ENCODE data around the gene BAHCC1. TPM values are rescaled to one million over a fixed set of nuclear protein-coding genes. Genes with fewer than 3 reads are reported as not detected.

BAHCC1 gene
- total and polyA plus RNA-seq, 9 of the 15 experiments (the other 6 are each of a cell fraction or from before 2014, with no cell fraction given) = 0.14 to 26.9 (median 5.0) TPM

DNA sequence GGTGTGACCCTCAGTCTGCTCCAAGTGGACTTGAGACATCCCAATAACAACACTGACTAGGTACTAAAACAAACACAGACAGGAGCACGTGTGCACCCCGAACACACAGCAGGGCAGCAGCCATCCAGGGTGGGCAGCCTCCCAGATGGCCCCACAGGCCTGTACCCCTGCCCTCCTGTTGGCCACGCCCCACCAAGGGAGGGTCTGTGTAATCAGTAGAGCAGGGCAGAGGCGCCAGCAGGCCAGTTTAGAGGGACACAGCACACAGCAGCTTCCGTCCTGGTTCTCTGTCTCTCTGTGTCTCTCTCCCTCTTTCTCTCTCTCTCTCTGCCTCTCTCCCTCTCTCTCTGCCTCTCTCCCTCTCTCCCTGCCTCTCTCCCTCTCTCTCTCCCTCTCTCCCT, 95.9 kb downstream of the BAHCC1 start:
- Histone ChIP-seq H3K9me1 (ENCODE audit: control insufficient read depth, insufficient read depth, low read length) (no peaks in the 10 kb centered on the region), H4K20me1 (replicated peaks; ENCODE audit: control insufficient read depth, insufficient read depth, low read length) (no peaks in the 10 kb centered on the region), H3K79me2 (ENCODE audit: control insufficient read depth, insufficient read depth, low read length) (peaks cover 11% of the 10 kb centered on the region; the same call in 2 of the 3 replicates), H3K27ac (ENCODE audit: extremely low read depth, low read depth, low read length) (no peak overlapping the region), H3K9me3 (replicated peaks; ENCODE audit: control insufficient read depth, insufficient read depth, low read depth, low read length) (no peaks in the 10 kb centered on the region), H3K27me3 (ENCODE audit: control insufficient read depth in 2 of 2, insufficient read depth in 2 of 2, low read length in 2 of 2) (no peaks in the 10 kb centered on the region), H3K4me2 (ENCODE audit: insufficient read depth, low read length) (no peak overlapping the region), H3K4me3 (no peak overlapping the region), H3K4me1 (replicated peaks in 1 of 2; ENCODE audit: control insufficient read depth in 2 of 2, insufficient read depth in 2 of 2, low read length in 2 of 2) (peaks cover 9 to 53% of the 10 kb centered on the region in 2 experiments; a peak in 4 of 5 replicates), H3K36me3 (ENCODE audit: control insufficient read depth, insufficient read depth, low read length) (no peaks in the 10 kb centered on the region), H2AFZ (ENCODE audit: low read depth, low read length) (no peak overlapping the region), H3K9ac (ENCODE audit: insufficient read depth in 1 of 2, low read depth in 2 of 2, low read length in 2 of 2) (peak overlapping the region in 1 of 2 experiments; percentile 84; a peak in 2 of 4 replicates)
- WGBS (ENCODE audit: insufficient coverage, low coverage, missing lambda C conversion rate) = 21% methylated on average over 4 of the region's 5 CpGs
- CTCF ChIA-PET (ENCODE audit: low intra/inter-chr PET ratio) = no interaction called here
- no TSS peak for BruUV-seq (replicated peaks)
- DNase-seq (ENCODE audit: extremely low read depth in 1 of 4, low spot score in 3 of 4) (peak in 1 of 4 experiments; percentile 38), ATAC-seq (0 out of 3 replicates have a peak, but pooled peaks have one; percentile 5), FAIRE-seq (no peak)
- POLR2A ChIA-PET = interaction anchor here (3.1 to 4.3 kb wide), 2 partner anchors 16 to 22 kb away, joined by 18 to 46 read pairs; partner anchors contain the start of gene ACTG1
- in situ Hi-C loops (cut with MboI) (no loop called here), intact Hi-C loops (cut with micrococcal nuclease) (no loop called here)
- TF ChIP-seq DNMT1 (IDR thresholded peaks at IDR 0.05) (no peak), GTF2A2 (tag; IDR thresholded peaks at IDR 0.05) (no peak), MCM5 (IDR thresholded peaks at IDR 0.05; ENCODE audit: low read depth) (no peak), CHD1 (IDR thresholded peaks at IDR 0.05; ENCODE audit: low read length) (no peak), ZBTB1 (CRISPR knock-in tag; IDR thresholded peaks at IDR 0.05; ENCODE audit: borderline replicate concordance, low read depth) (no peak), SOX6 (IDR thresholded peaks at IDR 0.05) (no peak), BCOR (IDR thresholded peaks at IDR 0.05) (no peak), POLR2G (IDR thresholded peaks at IDR 0.05; ENCODE audit: low read depth, low read length) (0 out of 2 replicates have a peak, but pooled peaks have one; percentile 31), HLTF (IDR thresholded peaks at IDR 0.05) (no peak), KDM1A (IDR thresholded peaks at IDR 0.05) (peak in 1 of 2 experiments; percentile 32; a peak in 1 of 4 replicates), ZNF696 (CRISPR knock-in tag; conservative IDR thresholded peaks at IDR 0.05) (no peak), KLF10 (CRISPR knock-in tag; IDR thresholded peaks at IDR 0.05) (no peak), ZNF764 (CRISPR knock-in tag; IDR thresholded peaks at IDR 0.05; ENCODE audit: low read depth) (no peak), EGR1 (conservative IDR thresholded peaks at IDR 0.05) (no peak), FOXK1 (CRISPR knock-in tag; IDR thresholded peaks at IDR 0.05; ENCODE audit: borderline replicate concordance) (no peak), NCOA2 (IDR thresholded peaks at IDR 0.05; ENCODE audit: partially characterized antibody in 2 of 2) (no peak), ZFPM2 (CRISPR knock-in tag; IDR thresholded peaks at IDR 0.05) (no peak), ZNF830 (CRISPR knock-in tag; IDR thresholded peaks at IDR 0.05) (no peak), SMARCC2 (IDR thresholded peaks at IDR 0.05; ENCODE audit: low read depth) (no peak), RNF2 (IDR thresholded peaks at IDR 0.05) (no peak)
- TF ChIP-seq, protein P1, sequence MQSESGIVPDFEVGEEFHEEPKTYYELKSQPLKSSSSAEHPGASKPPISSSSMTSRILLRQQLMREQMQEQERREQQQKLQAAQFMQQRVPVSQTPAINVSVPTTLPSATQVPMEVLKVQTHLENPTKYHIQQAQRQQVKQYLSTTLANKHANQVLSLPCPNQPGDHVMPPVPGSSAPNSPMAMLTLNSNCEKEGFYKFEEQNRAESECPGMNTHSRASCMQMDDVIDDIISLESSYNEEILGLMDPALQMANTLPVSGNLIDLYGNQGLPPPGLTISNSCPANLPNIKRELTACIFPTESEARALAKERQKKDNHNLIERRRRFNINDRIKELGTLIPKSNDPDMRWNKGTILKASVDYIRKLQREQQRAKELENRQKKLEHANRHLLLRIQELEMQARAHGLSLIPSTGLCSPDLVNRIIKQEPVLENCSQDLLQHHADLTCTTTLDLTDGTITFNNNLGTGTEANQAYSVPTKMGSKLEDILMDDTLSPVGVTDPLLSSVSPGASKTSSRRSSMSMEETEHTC (IDR thresholded peaks at IDR 0.05) = no peak
- TF ChIP-seq, protein P2, sequence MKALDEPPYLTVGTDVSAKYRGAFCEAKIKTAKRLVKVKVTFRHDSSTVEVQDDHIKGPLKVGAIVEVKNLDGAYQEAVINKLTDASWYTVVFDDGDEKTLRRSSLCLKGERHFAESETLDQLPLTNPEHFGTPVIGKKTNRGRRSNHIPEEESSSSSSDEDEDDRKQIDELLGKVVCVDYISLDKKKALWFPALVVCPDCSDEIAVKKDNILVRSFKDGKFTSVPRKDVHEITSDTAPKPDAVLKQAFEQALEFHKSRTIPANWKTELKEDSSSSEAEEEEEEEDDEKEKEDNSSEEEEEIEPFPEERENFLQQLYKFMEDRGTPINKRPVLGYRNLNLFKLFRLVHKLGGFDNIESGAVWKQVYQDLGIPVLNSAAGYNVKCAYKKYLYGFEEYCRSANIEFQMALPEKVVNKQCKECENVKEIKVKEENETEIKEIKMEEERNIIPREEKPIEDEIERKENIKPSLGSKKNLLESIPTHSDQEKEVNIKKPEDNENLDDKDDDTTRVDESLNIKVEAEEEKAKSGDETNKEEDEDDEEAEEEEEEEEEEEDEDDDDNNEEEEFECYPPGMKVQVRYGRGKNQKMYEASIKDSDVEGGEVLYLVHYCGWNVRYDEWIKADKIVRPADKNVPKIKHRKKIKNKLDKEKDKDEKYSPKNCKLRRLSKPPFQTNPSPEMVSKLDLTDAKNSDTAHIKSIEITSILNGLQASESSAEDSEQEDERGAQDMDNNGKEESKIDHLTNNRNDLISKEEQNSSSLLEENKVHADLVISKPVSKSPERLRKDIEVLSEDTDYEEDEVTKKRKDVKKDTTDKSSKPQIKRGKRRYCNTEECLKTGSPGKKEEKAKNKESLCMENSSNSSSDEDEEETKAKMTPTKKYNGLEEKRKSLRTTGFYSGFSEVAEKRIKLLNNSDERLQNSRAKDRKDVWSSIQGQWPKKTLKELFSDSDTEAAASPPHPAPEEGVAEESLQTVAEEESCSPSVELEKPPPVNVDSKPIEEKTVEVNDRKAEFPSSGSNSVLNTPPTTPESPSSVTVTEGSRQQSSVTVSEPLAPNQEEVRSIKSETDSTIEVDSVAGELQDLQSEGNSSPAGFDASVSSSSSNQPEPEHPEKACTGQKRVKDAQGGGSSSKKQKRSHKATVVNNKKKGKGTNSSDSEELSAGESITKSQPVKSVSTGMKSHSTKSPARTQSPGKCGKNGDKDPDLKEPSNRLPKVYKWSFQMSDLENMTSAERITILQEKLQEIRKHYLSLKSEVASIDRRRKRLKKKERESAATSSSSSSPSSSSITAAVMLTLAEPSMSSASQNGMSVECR (CRISPR knock-in tag; IDR thresholded peaks at IDR 0.05) = no peak
